NCI-H524 (cell line): ENCODE data around the gene MAP3K5.

ENCODE experiments used
- DNase-seq, 2 experiments: peaks; one replicate each; lab custom pipeline; 2025; lab: John Stamatoyannopoulos, UW

The MAP3K5 gene

DNA sequence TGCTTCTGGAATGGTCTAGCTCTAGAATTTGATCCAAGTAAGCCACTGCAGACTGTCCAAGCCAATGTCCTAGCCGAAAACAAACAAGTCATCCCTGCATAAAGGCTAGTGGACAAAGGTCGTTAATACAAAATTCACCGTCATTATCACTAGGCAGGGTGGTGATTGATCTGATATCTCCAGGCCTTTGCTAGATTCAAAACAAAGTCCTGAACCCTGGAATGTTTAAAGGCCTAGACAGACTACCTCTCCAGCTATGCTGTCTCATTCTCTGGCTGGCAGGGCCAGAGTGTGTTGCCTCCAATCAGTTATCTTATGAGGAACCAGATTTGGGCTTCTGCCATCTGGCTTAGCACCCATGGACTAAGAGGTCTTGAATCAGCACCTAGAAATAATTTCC is 280.4 kb downstream of the MAP3K5 start:
- DNase-seq = no peak

DNA sequence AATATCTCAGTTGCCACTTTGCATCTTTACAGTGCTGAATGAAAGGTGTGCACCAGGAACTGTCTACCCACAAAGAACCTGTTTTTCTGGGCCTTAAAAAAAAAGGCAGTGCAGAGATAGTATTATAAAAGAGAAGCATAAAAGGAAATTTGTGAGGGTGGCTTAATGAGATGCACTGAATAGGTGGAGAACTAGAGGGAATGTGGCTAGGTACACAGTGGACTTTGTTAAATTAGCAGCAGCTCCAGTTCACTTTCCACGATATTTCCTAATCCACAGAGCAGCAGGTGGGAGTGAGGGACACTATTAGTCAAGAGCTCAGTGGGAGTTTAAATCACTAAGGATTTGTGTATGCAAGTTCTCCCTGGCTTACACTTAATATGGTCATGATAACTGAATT is 280.9 kb downstream of the MAP3K5 start:
- no peak for DNase-seq

DNA sequence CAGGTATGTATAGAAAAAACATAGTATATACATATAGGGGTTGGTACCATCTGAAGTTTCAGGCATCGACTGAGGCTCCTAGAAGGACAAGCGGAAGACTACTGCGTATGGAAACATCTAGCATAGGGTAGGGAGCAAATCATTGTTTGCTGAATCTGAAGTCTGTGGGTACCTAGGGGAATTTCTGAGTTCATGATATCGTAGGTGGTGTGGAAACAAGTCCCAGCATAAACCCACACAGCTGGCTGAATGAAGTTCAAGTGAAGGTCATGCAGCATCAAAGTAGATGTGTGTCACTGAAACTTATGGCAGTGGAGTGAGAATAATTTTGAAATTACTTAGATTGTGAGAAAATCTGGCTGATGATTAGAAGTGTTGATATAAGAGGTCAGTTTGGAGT is 281.5 kb downstream of the MAP3K5 start:
- no peak for DNase-seq

DNA sequence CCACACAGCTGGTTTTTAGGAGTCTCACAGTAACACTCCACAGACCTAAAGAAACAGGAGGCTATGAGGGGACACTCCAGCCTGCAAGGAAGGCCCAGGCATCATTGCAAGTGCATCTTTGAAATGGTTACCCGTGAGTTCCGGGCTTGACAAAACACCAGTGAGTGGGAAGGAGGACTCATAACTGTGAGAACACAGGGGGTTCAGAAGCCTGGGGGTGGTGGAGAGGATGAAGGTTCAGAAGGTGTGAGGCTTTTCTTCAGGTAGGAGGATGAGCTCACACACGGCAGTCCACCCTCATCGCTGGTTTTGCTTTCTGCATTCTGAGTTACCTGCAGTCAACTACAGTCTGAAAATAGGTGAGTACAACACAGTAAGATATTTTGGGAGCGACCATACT is 282.0 kb downstream of the MAP3K5 start:
- no peak for DNase-seq

DNA sequence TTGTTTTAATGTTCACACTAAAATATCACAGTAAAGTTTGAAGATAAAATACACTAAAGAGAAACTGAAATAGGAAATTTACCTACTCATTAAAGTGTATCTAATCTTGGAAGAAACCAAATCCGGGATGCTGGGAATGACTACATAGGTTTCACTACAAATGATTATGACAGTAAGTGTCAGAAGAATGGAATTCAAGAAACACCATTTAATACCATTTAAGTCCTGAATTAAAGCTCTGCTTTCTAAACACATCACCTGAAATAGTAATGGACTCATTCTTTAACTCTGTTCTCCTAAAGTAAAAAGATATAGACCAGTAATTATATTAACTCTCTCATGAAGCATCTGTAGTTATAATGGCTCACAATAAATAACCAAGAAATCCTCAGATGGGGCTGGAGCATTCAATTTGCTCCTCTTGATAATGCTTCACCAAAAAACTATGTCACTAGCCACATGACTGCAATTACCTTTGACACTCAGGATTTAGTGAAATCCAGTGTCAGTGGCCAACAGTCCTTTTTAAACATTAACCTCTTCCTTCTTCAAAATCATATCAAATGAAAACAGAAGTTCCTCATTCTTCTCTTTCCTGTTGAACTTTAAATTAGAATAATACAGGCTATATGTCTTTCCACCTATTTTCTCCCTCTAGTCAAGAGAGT is 283.4 kb downstream of the MAP3K5 start:
- DNase-seq = no peak
